Measurements from ENCODE around the gene TACR2.

DNA sequence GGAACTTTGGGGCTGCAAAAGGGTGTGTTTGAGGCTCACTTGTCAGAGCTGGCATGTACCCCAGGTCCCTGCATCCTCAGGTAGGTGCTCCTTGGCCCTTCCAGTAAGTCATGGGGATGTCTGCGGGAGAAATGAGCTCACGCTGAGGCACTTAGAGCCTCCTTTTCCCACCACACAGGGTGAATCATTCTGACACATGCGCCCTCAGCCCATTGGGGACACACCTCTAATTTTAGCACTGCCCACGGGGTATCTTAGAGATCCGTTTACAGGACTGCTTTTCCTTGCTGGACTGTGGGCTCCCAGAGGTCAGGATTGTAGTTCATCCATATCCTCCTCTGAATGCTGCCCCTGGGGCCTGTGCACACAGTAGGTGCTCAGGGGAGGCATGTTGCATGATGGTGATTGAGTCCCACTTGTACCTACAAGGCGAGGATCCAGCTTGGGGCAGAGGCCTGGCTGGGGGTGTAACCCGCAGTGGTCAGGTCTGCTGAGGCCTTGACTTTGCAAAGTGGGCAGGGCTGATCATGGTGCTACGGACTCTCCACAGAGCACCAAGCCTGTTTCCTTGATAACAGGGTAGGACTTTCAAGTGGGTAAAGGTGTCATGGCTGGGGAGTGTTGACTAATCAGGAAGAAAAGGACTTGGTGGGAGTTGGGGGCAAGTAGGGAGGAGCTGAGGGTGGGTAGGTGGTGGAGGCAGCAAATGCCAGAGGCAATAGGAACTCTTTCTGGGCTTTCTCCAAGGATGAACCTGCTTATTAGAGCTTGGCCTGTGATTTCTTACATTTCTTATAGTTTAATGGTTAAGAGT lies 40.4 kb upstream of the TACR2 start:
- TF ChIP-seq, protein P1, sequence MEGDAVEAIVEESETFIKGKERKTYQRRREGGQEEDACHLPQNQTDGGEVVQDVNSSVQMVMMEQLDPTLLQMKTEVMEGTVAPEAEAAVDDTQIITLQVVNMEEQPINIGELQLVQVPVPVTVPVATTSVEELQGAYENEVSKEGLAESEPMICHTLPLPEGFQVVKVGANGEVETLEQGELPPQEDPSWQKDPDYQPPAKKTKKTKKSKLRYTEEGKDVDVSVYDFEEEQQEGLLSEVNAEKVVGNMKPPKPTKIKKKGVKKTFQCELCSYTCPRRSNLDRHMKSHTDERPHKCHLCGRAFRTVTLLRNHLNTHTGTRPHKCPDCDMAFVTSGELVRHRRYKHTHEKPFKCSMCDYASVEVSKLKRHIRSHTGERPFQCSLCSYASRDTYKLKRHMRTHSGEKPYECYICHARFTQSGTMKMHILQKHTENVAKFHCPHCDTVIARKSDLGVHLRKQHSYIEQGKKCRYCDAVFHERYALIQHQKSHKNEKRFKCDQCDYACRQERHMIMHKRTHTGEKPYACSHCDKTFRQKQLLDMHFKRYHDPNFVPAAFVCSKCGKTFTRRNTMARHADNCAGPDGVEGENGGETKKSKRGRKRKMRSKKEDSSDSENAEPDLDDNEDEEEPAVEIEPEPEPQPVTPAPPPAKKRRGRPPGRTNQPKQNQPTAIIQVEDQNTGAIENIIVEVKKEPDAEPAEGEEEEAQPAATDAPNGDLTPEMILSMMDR (IDR thresholded peaks at IDR 0.05) = no peak
- TF ChIP-seq POLR2A (IDR thresholded peaks at IDR 0.05) = no peak
